Neural cell (in vitro differentiated cells): Measurements from ENCODE around the gene CPEB4. TPM values are rescaled to one million over a fixed set of nuclear protein-coding genes. Genes with fewer than 3 reads are reported as not detected.

Experiments
- H2AFZ ChIP-seq: fragments of 200-600, 300-800 bp; sonication (generic), shearing (Covaris generic); 2 replicates; pipeline ENCODE4 v1.6.0; 2014; ENCODE audit warnings: low read depth, mild to moderate bottlenecking, antibody characterized with exemption, low read length, moderate library complexity
- H3F3A ChIP-seq: fragments of 200-600 bp; shearing (Covaris generic); 2 replicates; pipeline ENCODE4 v1.6.1; 2016; ENCODE audit warnings: mild to moderate bottlenecking, moderate library complexity, mixed read lengths, antibody characterized with exemption, low read length; ENCODE audit not compliant: insufficient read depth, poor library complexity, severe bottlenecking
- H3K27ac ChIP-seq: fragments of 200-600, 300-800 bp; sonication (generic), shearing (Covaris generic); 2 replicates; pipeline ENCODE4 v1.5.1; 2014; ENCODE audit warnings: mild to moderate bottlenecking, low read length, moderate library complexity
- H3K27me3 ChIP-seq: fragments of 300-800, 200-600 bp; sonication (generic), shearing (Covaris generic); 2 replicates; pipeline ENCODE4 v1.6.0; 2014; ENCODE audit warnings: mild to moderate bottlenecking, low read depth, low read length, moderate library complexity; ENCODE audit not compliant: insufficient read depth
- H3K36me3 ChIP-seq: fragments of 300-800, 200-600 bp; sonication (generic), shearing (Covaris generic); 2 replicates; pipeline ENCODE4 v1.5.1; 2014; ENCODE audit warnings: mild to moderate bottlenecking, antibody characterized with exemption, low read length, moderate library complexity; ENCODE audit not compliant: insufficient read depth
- H3K4me2 ChIP-seq: fragments of 300-800, 200-600 bp; sonication (generic), shearing (Covaris generic); 2 replicates; pipeline ENCODE4 v1.6.0; 2014; ENCODE audit warnings: mild to moderate bottlenecking, low read length
- H3K4me3 ChIP-seq: fragments of 300-800, 200-600 bp; sonication (generic), shearing (Covaris generic); 2 replicates; pipeline ENCODE4 v1.5.1; 2014; ENCODE audit warnings: mild to moderate bottlenecking, low read length, moderate library complexity
- H3K79me2 ChIP-seq: fragments of 200-600 bp; shearing (Covaris generic); replicated peaks from 2 replicates; pipeline ENCODE4 v1.6.0; 2014; ENCODE audit warnings: mild to moderate bottlenecking, low read length, moderate library complexity; ENCODE audit not compliant: insufficient read depth
- H3K9ac ChIP-seq: fragments of 300-800, 200-600 bp; sonication (generic), shearing (Covaris generic); 2 replicates; pipeline ENCODE4 v1.6.1; 2016; ENCODE audit warnings: mild to moderate bottlenecking, low read length, mixed read lengths
- H3K9me2 ChIP-seq: fragments of 200-600 bp; shearing (Covaris generic); 2 replicates; pipeline ENCODE4 v1.6.1; 2016; ENCODE audit warnings: mild to moderate bottlenecking, low read length, mixed read lengths; ENCODE audit not compliant: insufficient read depth
- H3K9me3 ChIP-seq: fragments of 200-600, 300-800 bp; sonication (generic), shearing (Covaris generic); 2 replicates; pipeline ENCODE4 v1.6.1; 2016; ENCODE audit warnings: mild to moderate bottlenecking, mixed run types, low read length, moderate library complexity, mixed read lengths
- H4K20me1 ChIP-seq: fragments of 200-600 bp; shearing (Covaris generic); 2 replicates; pipeline ENCODE4 v1.6.1; 2016; ENCODE audit warnings: mild to moderate bottlenecking, mixed run types; ENCODE audit not compliant: insufficient read depth
- EP300 ChIP-seq: fragments of 450-650 bp; conservative IDR thresholded peaks from 2 replicates; pipeline ENCODE4 v1.6.1; 2014; ENCODE audit warnings: antibody characterized with exemption, mild to moderate bottlenecking, moderate library complexity; ENCODE audit not compliant: poor library complexity, severe bottlenecking
- EZH2 ChIP-seq: fragments of 200-600, 300-800 bp; shearing (Covaris generic), sonication (generic); IDR thresholded peaks from 2 replicates; pipeline ENCODE4 v1.6.1; 2014; ENCODE audit warnings: antibody characterized with exemption, low read length, borderline replicate concordance, mild to moderate bottlenecking; ENCODE audit not compliant: insufficient read depth, poor library complexity, severe bottlenecking
- MXI1 ChIP-seq: fragments of 450-650 bp; conservative IDR thresholded peaks from 2 replicates; pipeline ENCODE4 v1.6.1; 2014; ENCODE audit warnings: antibody characterized with exemption, mild to moderate bottlenecking; ENCODE audit not compliant: poor library complexity, severe bottlenecking
- POLR2AphosphoS5 ChIP-seq: IDR thresholded peaks from 2 replicates; pipeline ENCODE4 v1.6.1; 2012
- RAD21 ChIP-seq: fragments of 450-650 bp; conservative IDR thresholded peaks from 2 replicates; pipeline ENCODE4 v1.6.1; 2014; ENCODE audit warnings: antibody characterized with exemption, mild to moderate bottlenecking, moderate library complexity
- SMC3 ChIP-seq: fragments of 450-650 bp; conservative IDR thresholded peaks from 2 replicates; pipeline ENCODE4 v1.6.1; 2014; ENCODE audit warnings: antibody characterized with exemption, mild to moderate bottlenecking, moderate library complexity; ENCODE audit not compliant: poor library complexity
- TAF1 ChIP-seq: IDR thresholded peaks from 2 replicates; pipeline ENCODE4 v1.6.1; 2012; ENCODE audit warnings: low read depth
- polyA plus RNA-seq: library from polyadenylated mRNA; depleted of rRNA; stranded (reverse); fragments of >200 nt; gene quantifications from 2 replicates; pipeline ENCODE4 v1.2.3, GENCODE V29; 2014
- TF ChIP-seq, protein P1 (sequence below): IDR thresholded peaks from 2 replicates; pipeline ENCODE4 v1.6.1; 2012; ENCODE audit warnings: borderline replicate concordance
- TF ChIP-seq, protein P2 (sequence below): fragments of 450-650 bp; IDR thresholded peaks from 2 replicates; pipeline ENCODE4 v1.5.1; 2014; ENCODE audit warnings: antibody characterized with exemption, mild to moderate bottlenecking, moderate library complexity; ENCODE audit not compliant: poor library complexity, severe bottlenecking

Gene CPEB4
- polyA plus RNA-seq, 1 donor from 2014 or later, result 42.2 TPM

DNA sequence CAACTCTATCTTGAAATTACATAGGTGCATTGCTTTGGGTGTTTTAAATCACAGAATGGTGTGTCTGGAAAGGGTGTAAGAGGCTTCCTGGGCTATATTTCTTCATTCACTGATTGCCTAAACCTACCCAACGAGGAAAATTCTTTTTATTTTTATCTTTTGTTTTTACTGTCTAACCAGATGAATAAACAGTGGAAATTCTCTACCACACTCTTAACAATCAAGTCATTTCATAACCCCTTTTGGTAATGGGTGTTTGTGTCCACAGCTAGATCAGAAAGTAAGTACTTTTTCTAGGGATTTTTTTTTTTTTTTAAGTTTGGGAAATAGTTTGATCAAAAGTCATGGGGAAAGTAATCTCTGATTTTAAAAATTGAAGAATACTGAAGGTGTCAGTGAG lies 73.3 kb downstream of the CPEB4 start:
- H3K4me2 ChIP-seq, result no peak overlapping the region
- no peaks in the 10 kb centered on the region for H3K36me3 ChIP-seq
- no peaks in the 10 kb centered on the region for H3K9me3 ChIP-seq
- no peak overlapping the region for H3K9ac ChIP-seq
- no peaks in the 10 kb centered on the region for H3K79me2 ChIP-seq
- no peak for TF ChIP-seq EZH2
- no peak for TF ChIP-seq TAF1
- TF ChIP-seq SMC3, result no peak
- TF ChIP-seq, protein P1, sequence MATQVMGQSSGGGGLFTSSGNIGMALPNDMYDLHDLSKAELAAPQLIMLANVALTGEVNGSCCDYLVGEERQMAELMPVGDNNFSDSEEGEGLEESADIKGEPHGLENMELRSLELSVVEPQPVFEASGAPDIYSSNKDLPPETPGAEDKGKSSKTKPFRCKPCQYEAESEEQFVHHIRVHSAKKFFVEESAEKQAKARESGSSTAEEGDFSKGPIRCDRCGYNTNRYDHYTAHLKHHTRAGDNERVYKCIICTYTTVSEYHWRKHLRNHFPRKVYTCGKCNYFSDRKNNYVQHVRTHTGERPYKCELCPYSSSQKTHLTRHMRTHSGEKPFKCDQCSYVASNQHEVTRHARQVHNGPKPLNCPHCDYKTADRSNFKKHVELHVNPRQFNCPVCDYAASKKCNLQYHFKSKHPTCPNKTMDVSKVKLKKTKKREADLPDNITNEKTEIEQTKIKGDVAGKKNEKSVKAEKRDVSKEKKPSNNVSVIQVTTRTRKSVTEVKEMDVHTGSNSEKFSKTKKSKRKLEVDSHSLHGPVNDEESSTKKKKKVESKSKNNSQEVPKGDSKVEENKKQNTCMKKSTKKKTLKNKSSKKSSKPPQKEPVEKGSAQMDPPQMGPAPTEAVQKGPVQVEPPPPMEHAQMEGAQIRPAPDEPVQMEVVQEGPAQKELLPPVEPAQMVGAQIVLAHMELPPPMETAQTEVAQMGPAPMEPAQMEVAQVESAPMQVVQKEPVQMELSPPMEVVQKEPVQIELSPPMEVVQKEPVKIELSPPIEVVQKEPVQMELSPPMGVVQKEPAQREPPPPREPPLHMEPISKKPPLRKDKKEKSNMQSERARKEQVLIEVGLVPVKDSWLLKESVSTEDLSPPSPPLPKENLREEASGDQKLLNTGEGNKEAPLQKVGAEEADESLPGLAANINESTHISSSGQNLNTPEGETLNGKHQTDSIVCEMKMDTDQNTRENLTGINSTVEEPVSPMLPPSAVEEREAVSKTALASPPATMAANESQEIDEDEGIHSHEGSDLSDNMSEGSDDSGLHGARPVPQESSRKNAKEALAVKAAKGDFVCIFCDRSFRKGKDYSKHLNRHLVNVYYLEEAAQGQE, result no peak
- no peak for TF ChIP-seq EP300
- TF ChIP-seq, protein P2, sequence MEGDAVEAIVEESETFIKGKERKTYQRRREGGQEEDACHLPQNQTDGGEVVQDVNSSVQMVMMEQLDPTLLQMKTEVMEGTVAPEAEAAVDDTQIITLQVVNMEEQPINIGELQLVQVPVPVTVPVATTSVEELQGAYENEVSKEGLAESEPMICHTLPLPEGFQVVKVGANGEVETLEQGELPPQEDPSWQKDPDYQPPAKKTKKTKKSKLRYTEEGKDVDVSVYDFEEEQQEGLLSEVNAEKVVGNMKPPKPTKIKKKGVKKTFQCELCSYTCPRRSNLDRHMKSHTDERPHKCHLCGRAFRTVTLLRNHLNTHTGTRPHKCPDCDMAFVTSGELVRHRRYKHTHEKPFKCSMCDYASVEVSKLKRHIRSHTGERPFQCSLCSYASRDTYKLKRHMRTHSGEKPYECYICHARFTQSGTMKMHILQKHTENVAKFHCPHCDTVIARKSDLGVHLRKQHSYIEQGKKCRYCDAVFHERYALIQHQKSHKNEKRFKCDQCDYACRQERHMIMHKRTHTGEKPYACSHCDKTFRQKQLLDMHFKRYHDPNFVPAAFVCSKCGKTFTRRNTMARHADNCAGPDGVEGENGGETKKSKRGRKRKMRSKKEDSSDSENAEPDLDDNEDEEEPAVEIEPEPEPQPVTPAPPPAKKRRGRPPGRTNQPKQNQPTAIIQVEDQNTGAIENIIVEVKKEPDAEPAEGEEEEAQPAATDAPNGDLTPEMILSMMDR, result no peak
- no peak for TF ChIP-seq POLR2AphosphoS5
- no peak for TF ChIP-seq MXI1
- no peak for TF ChIP-seq RAD21
- no peaks in the 10 kb centered on the region for H4K20me1 ChIP-seq
- H3K27me3 ChIP-seq, result no peaks in the 10 kb centered on the region
- H2AFZ ChIP-seq, result no peak overlapping the region
- no peaks in the 10 kb centered on the region for H3F3A ChIP-seq
- no peak overlapping the region for H3K4me3 ChIP-seq
- no peak overlapping the region for H3K27ac ChIP-seq
- no peaks in the 10 kb centered on the region for H3K9me2 ChIP-seq

DNA sequence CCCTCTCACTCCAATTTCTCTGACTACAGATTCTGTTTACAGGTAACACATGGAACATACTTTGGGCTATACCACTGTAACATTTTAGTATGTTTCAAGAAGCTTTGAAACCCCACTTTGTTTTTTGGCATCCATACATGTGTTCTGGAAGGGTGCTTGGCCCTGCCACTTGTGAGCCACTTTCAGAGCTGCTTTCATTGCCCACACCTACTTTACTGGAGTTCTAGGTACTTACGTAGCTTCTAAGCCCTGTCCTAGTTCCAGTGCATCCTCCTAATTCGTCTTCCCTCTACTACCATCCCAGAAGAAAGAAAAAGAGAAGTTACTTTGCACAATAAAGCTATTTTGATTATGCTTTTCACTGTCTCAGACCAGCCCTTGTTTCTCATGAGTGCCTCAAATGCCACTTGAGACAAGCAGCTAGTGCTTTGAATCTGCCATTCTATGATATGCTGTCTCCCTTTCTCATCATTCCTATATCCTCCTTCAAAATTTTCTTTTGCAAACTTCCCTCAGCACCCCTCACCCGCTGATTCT lies 74.4 kb downstream of the CPEB4 start:
- Histone ChIP-seq H3K27me3 (no peaks in the 10 kb centered on the region), H3K9me2 (no peaks in the 10 kb centered on the region), H3K36me3 (no peaks in the 10 kb centered on the region), H3K79me2 (no peaks in the 10 kb centered on the region), H3K4me2 (no peak overlapping the region), H3K4me3 (no peak overlapping the region), H3K9me3 (no peaks in the 10 kb centered on the region), H2AFZ (no peak overlapping the region), H3F3A (no peaks in the 10 kb centered on the region), H3K27ac (peak overlapping the region; percentile 77), H3K9ac (no peak overlapping the region), H4K20me1 (no peaks in the 10 kb centered on the region)
- TF ChIP-seq TAF1 (no peak), MXI1 (no peak), EP300 (no peak), EZH2 (no peak), POLR2AphosphoS5 (no peak), RAD21 (no peak)
- TF ChIP-seq, protein P2, result no peak
